HEK293T (cell line): ENCODE data around the gene PTCH1.

Experiments used
- CTCF ChIA-PET: fragments of 350-600 bp; formaldehyde crosslinking; extraction: SDS; loops from one replicate; lab custom pipeline; 2021; ENCODE audit warnings: antibody characterized with exemption, inconsistent platforms; lab: Yijun Ruan, JAX
- POLR2A ChIA-PET: fragments of 350-600 bp; formaldehyde crosslinking; extraction: SDS; loops from one replicate; lab custom pipeline; 2020; ENCODE audit warnings: antibody characterized with exemption, inconsistent platforms; lab: Yijun Ruan, JAX
- DNase-seq: peaks from one replicate; pipeline ENCODE4 v3.0.0; 2012; ENCODE audit warnings: mixed read lengths; ENCODE audit errors: extremely low spot score
- ARNT ChIP-seq: fragments of 450-650 bp; IDR thresholded peaks from 2 replicates; pipeline ENCODE4 v1.6.1; 2017; ENCODE audit warnings: mild to moderate bottlenecking
- BHLHE40 ChIP-seq: fragments of 450-650 bp; IDR thresholded peaks from 2 replicates; pipeline ENCODE4 v1.6.1; 2016; ENCODE audit warnings: mild to moderate bottlenecking, moderate library complexity, borderline replicate concordance
- CTBP1 ChIP-seq: fragments of 450-650 bp; IDR thresholded peaks from 2 replicates; pipeline ENCODE4 v1.6.1; 2016; ENCODE audit warnings: borderline replicate concordance
- ELF4 ChIP-seq: fragments of 450-650 bp; IDR thresholded peaks from 2 replicates; pipeline ENCODE4 v1.6.1; 2017; ENCODE audit warnings: antibody characterized with exemption
- FOXA1 ChIP-seq: fragments of 450-650 bp; IDR thresholded peaks from 2 replicates; pipeline ENCODE4 v1.6.1; 2016; ENCODE audit warnings: mild to moderate bottlenecking
- FOXK2 ChIP-seq: fragments of 450-650 bp; IDR thresholded peaks from 2 replicates; pipeline ENCODE4 v1.6.1; 2016; ENCODE audit warnings: mild to moderate bottlenecking
- FOXM1 ChIP-seq: fragments of 450-650 bp; IDR thresholded peaks from 2 replicates; pipeline ENCODE4 v1.6.1; 2017; ENCODE audit warnings: mild to moderate bottlenecking, borderline replicate concordance
- HDGF ChIP-seq: fragments of 450-650 bp; IDR thresholded peaks from 2 replicates; pipeline ENCODE4 v1.6.1; 2017; ENCODE audit warnings: antibody characterized with exemption, borderline replicate concordance
- L3MBTL2 ChIP-seq: fragments of 450-650 bp; conservative IDR thresholded peaks from 2 replicates; pipeline ENCODE4 v1.6.1; 2016; ENCODE audit warnings: mild to moderate bottlenecking
- LEF1 ChIP-seq: fragments of 450-650 bp; IDR thresholded peaks from 2 replicates; pipeline ENCODE4 v1.6.1; 2017; ENCODE audit warnings: mild to moderate bottlenecking, borderline replicate concordance
- NFRKB ChIP-seq: fragments of 450-650 bp; IDR thresholded peaks from 2 replicates; pipeline ENCODE4 v1.6.1; 2016; ENCODE audit warnings: mild to moderate bottlenecking, moderate library complexity
- PKNOX1 ChIP-seq: fragments of 450-650 bp; IDR thresholded peaks from 2 replicates; pipeline ENCODE4 v1.6.1; 2016
- SP1 ChIP-seq: fragments of 450-650 bp; IDR thresholded peaks from 2 replicates; pipeline ENCODE4 v1.6.1; 2017
- SUZ12 ChIP-seq: fragments of 450-650 bp; IDR thresholded peaks from 2 replicates; pipeline ENCODE4 v1.6.1; 2016; ENCODE audit warnings: mild to moderate bottlenecking
- TARDBP ChIP-seq: fragments of 450-650 bp; IDR thresholded peaks from 2 replicates; pipeline ENCODE4 v1.6.1; 2016
- ZNF384 ChIP-seq: fragments of 450-650 bp; IDR thresholded peaks from 2 replicates; pipeline ENCODE4 v1.6.1; 2016

The PTCH1 gene

GRCh38 chr9:95458666-95459065 is 58.1 kb downstream of the PTCH1 start:
- ChIA-PET POLR2A (no interaction called here), CTCF (no interaction called here)
- no peak for DNase-seq
- no peak for TF ChIP-seq CTBP1
- no peak for TF ChIP-seq PKNOX1

DNA sequence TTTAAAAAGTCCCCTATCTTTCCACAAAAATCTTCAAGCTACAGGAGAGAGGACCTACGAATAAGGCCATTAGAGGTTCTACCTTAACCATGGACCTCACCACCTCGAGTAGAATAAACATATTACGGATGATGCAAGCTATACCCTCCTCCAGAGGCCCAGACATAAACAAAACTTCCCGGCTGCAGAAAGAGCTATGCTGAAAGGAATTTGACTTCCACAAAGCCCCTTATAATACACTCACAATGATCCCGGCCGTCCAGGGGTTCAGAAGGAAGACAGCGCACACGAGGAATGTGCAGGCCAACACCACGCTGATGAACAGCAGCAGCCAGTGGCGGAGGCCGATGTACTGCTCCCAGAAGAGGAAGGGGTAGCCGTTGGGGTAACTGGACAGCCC is 59.0 kb downstream of the PTCH1 start:
- ChIA-PET CTCF (no interaction called here), POLR2A (no interaction called here)
- no peak for TF ChIP-seq BHLHE40
- no peak for TF ChIP-seq PKNOX1
- no peak for TF ChIP-seq SP1
- TF ChIP-seq FOXK2: no peak
- no peak for TF ChIP-seq LEF1
- TF ChIP-seq ZNF384: no peak
- TF ChIP-seq SUZ12: no peak
- TF ChIP-seq CTBP1: no peak
- no peak for TF ChIP-seq FOXA1
- no peak for DNase-seq

GRCh38 chr9:95455714-95456113 is 61.1 kb downstream of the PTCH1 start:
- ChIA-PET POLR2A (no interaction called here), CTCF (no interaction called here)
- no peak for DNase-seq
- TF ChIP-seq ELF4 (no peak), BHLHE40 (no peak), PKNOX1 (no peak), HDGF (no peak), ARNT (no peak), CTBP1 (no peak), NFRKB (no peak), FOXK2 (no peak), LEF1 (no peak), ZNF384 (no peak), SP1 (no peak), FOXM1 (no peak)

DNA sequence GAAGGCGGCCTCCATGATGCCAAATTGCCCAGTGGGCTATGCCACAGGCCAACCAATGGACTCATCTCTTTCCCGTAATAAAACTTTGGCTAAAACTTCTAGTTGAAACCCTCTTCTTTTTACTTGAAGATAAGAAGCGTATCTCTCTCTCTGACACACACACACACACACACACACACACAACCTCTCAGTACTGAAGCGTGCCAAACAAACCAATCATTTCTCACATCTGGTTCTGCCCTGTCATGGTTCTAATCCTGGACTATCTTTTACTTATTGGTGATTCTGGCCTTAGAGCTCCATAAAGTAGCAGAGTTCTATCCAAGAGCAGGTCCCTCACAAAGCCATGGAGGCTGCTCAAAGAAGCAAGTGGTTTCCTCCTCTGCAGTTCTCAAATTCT is 64.6 kb downstream of the PTCH1 start:
- TF ChIP-seq LEF1 (no peak), ELF4 (no peak), L3MBTL2 (no peak), NFRKB (no peak)
- POLR2A ChIA-PET: no interaction called here
- CTCF ChIA-PET: no interaction called here
- DNase-seq: no peak

- no peak for DNase-seq
- TF ChIP-seq ZNF384: no peak
- POLR2A ChIA-PET: no interaction called here
- CTCF ChIA-PET: no interaction called here
Observed at GRCh38 chr9:95451065-95451426, 65.7 kb downstream of the PTCH1 start.

GRCh38 chr9:95450171-95451064 is 66.4 kb downstream of the PTCH1 start:
- CTCF ChIA-PET: no interaction called here
- POLR2A ChIA-PET: no interaction called here
- DNase-seq: no peak
- no peak for TF ChIP-seq TARDBP
- no peak for TF ChIP-seq FOXK2
- TF ChIP-seq PKNOX1: no peak
- no peak for TF ChIP-seq FOXM1
- no peak for TF ChIP-seq NFRKB
- no peak for TF ChIP-seq SUZ12
- no peak for TF ChIP-seq ZNF384
- TF ChIP-seq HDGF: no peak
- TF ChIP-seq LEF1: no peak
- TF ChIP-seq CTBP1: no peak
- no peak for TF ChIP-seq FOXA1
- no peak for TF ChIP-seq BHLHE40
- no peak for TF ChIP-seq L3MBTL2
